Measurements from ENCODE around the gene SLC19A1.

Gene SLC19A1

DNA sequence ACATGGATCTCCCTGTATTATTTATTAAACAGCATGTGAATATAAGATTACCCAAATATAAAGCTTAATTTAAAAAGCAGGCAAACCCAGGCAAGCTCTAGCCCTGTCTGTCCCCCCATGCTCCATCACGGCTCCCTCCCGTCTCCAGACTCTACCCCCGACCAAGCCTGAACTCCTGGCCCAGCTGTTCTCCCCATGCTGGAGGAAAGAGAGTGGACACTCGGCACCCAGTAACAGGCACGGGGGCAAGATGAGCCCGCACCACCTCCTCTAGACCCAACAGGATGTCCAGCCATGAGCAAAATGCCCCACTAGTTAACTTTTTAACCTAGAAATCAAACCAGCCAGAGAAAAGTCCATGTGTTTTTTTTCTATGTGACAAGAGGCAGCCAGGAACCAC is 19.3 kb downstream of the SLC19A1 start:
- no peak for TF ChIP-seq CTCF (IDR thresholded peaks at IDR 0.05; ENCODE audit: insufficient read depth, low read length, missing control alignments)
- no peak for DNase-seq (ENCODE audit: low read depth, low spot score)
- ChIA-PET CTCF (interaction anchor here (1.6 kb wide), 1 partner anchor 11 kb away, joined by 3 read pairs; no protein-coding TSS in a partner anchor), POLR2A (no interaction called here)
- no peak overlapping the region for H3K4me3 ChIP-seq (ENCODE audit: low read depth, low read length)

DNA sequence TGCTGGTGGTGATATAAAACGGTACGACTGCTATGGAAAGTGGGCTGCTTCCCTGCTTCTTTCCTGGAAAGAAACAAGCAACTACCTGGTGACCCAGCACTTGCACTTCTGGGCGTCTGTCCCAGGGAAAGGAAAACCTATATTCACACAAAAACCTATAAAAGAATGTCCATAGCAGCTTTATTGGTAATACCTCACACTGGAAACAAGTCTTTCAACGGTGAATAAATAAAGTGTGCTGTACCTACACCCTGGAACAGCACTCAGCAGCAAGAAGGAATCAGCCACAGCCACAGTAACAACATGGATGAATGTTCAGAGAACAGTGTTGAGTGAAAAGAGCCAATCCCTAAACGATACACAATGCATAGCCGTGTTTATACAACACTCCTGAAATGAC is 19.9 kb downstream of the SLC19A1 start:
- ChIA-PET CTCF (interaction anchor here (1.1 to 1.6 kb wide), 3 partner anchors 12 to 51 kb away, joined by 3 read pairs; no protein-coding TSS in a partner anchor), POLR2A (no interaction called here)
- no peak for DNase-seq (ENCODE audit: low read depth, low spot score)
- no peak for TF ChIP-seq CTCF (IDR thresholded peaks at IDR 0.05; ENCODE audit: insufficient read depth, low read length, missing control alignments)
- H3K4me3 ChIP-seq (ENCODE audit: low read depth, low read length) = no peak overlapping the region

DNA sequence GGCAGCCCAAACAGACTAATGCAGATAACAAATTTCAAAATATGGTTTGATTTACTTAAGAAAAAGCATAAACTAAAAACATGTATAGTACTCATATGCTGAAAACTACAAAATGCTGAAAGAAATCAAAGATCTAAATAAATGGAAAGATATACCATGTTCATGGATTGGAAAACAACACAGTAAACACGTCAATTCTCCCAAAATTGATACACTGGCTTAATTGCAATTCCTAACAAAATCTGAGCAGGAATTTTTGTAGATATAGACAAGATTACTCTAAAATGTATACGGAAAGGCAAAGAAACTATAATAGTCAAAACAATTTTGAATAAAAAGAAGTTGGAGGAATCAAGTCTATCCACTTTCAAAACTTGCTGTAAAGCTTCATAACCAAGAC is 21.0 kb downstream of the SLC19A1 start:
- ChIA-PET CTCF (interaction anchor here (1.1 to 1.4 kb wide), 3 partner anchors 8 to 50 kb away, joined by 3 read pairs; no protein-coding TSS in a partner anchor), POLR2A (no interaction called here)
- DNase-seq (ENCODE audit: low read depth, low spot score) = no peak
- no peak for TF ChIP-seq CTCF (IDR thresholded peaks at IDR 0.05; ENCODE audit: insufficient read depth, low read length, missing control alignments)
- no peak overlapping the region for H3K4me3 ChIP-seq (ENCODE audit: low read depth, low read length)

DNA sequence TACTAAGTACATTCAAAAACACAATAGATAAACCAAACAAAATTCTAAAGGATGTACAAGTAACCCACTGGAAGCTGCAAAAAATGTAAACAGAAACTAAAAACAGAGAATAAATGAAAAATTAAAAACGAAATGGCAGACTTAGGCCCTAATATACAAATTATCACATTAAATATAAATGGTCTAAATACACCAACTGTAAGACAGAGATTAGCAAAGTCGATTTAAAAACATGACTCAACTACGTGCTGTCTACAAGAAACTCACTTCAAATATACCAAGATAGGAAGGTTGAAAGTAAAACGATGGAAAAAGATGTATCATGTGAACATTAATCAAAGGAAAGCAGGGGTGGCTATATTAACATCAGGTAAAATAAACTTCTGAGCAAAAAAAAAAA is 23.1 kb downstream of the SLC19A1 start:
- DNase-seq (ENCODE audit: low read depth, low spot score) = no peak
- ChIA-PET CTCF (no interaction called here), POLR2A (no interaction called here)
- H3K4me3 ChIP-seq (ENCODE audit: low read depth, low read length) = no peak overlapping the region
- TF ChIP-seq CTCF (IDR thresholded peaks at IDR 0.05; ENCODE audit: insufficient read depth, low read length, missing control alignments) = no peak

- POLR2A ChIA-PET = no interaction called here
- no peak for DNase-seq (ENCODE audit: low read depth, low spot score)
- CTCF ChIA-PET = no interaction called here
- H3K4me3 ChIP-seq (ENCODE audit: low read depth, low read length) = no peak overlapping the region
- TF ChIP-seq CTCF (IDR thresholded peaks at IDR 0.05; ENCODE audit: insufficient read depth, low read length, missing control alignments) = no peak
Observed at GRCh38 chr21:45518742-45519141, 23.5 kb downstream of the SLC19A1 start.

DNA sequence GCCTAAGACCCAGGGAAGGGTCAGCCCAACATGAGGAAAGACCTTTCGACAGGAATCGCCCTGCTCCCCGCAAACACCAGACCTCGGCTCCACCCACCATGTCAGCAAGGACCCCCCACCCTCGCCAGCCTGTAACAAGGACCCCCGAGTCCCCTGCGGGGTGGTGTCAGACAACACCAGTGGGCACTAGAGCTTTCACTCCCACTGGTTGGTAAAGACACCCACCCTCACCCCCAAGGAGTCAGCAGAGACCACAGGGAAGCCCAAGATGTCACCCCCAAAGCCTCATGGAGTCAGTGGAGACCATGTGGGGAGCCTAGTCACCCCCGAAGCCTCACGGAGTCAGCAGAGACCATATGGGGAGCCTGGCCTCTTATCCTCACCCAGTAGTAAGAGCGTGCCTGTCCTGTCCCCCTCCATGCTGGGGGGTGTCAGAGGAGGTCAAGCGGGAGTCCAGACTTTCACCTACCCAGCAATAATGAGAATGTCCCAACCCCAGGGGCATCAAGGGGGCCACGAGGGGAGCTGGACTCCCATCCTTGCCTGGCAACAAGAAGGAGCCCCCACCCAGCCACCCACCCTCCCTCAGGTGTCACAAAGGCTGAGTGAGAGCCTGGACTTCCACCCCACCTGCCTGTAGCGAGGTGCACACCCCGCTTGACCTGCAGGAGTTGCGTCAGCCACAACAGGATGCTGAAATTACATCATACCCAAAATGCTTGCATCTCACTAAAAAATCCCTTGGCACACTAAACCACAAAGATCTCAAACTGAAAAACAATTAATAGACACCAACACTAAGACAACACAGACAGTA is 24.8 kb downstream of the SLC19A1 start:
- no peak for DNase-seq (ENCODE audit: low read depth, low spot score)
- ChIA-PET POLR2A (no interaction called here), CTCF (no interaction called here)
- no peak for TF ChIP-seq CTCF (IDR thresholded peaks at IDR 0.05; ENCODE audit: insufficient read depth, low read length, missing control alignments)
- no peak overlapping the region for H3K4me3 ChIP-seq (ENCODE audit: low read depth, low read length)

All from AG04449 (cell line).